ENCODE results near the gene KSR2.

DNA sequence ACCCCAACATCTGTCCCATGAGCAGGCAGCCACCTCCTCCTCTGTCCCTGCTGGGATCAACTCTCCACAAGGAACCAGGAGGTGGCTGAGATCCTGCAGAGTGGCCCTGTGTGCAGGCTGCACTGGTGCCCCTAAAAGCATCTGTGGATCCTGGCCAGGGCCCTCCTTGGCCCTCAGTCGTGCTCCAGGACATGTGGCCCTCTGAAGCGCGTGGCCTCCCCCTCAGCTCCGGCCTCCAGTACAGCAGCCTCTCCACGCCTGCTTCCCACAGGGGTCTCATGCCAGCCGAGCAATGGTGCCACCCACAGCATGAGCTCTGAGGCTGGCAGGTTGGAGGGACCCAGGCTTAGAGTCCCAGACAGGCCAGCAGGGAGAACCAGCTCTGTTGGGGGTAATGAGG is 530.0 kb downstream of the KSR2 start:
- TF ChIP-seq CTCF (conservative IDR thresholded peaks at IDR 0.05) (no peak), EZH2 (IDR thresholded peaks at IDR 0.05; ENCODE audit: low read depth) (no peak)
